ENCODE data around the gene ZNFX1. TPM values are rescaled to one million over a fixed set of nuclear protein-coding genes. Genes with fewer than 3 reads are reported as not detected.
A peak's percentile ranks its signal among the peaks of the same experiment; 100 is the strongest.

Gene ZNFX1
- total and polyA plus RNA-seq, 9 of the 15 experiments (the other 6 are each of a cell fraction or from before 2014, with no cell fraction given) = 3.8 to 13.8 (median 10.3) TPM

GRCh38 chr20:49286689-49287551 is 9.1 kb upstream of the ZNFX1 start:
- ATAC-seq (peak; percentile 9), FAIRE-seq (peak; percentile 35), DNase-seq (ENCODE audit: extremely low read depth in 1 of 4, low spot score in 3 of 4) (peak in 2 of 4 experiments; percentile 31 to 56)
- 69% methylated on average over 16 of the region's 16 CpGs for WGBS (ENCODE audit: insufficient coverage, low coverage, missing lambda C conversion rate)
- H3K4me2 ChIP-seq (ENCODE audit: insufficient read depth, low read length) = peak overlapping the region; percentile 50
- no peaks in the 10 kb centered on the region for H3K27me3 ChIP-seq (ENCODE audit: control insufficient read depth in 2 of 2, insufficient read depth in 2 of 2, low read length in 2 of 2)
- peaks cover 71% of the 10 kb centered on the region for H3K79me2 ChIP-seq (ENCODE audit: control insufficient read depth, insufficient read depth, low read length)
- no peak overlapping the region for H2AFZ ChIP-seq (ENCODE audit: low read depth, low read length)
- no peaks in the 10 kb centered on the region; the same call in 1 of the 2 replicates for H3K9me3 ChIP-seq (replicated peaks; ENCODE audit: control insufficient read depth, insufficient read depth, low read depth, low read length)
- in situ Hi-C loops (cut with MboI) (no loop called here), intact Hi-C loops (cut with micrococcal nuclease) (no loop called here)
- no TSS peak for BruUV-seq (replicated peaks)
- CTCF ChIA-PET (ENCODE audit: low intra/inter-chr PET ratio) = no interaction called here
- H3K9me1 ChIP-seq (ENCODE audit: control insufficient read depth, insufficient read depth, low read length) = peaks cover 17% of the 10 kb centered on the region
- peak overlapping the region; percentile 66; the same call in 2 of the 3 replicates for H3K27ac ChIP-seq (ENCODE audit: extremely low read depth, low read depth, low read length)
- peak overlapping the region; percentile 93; the same call in 1 of the 2 replicates for H3K4me3 ChIP-seq
- H4K20me1 ChIP-seq (replicated peaks; ENCODE audit: control insufficient read depth, insufficient read depth, low read length) = peaks cover 79% of the 10 kb centered on the region
- H3K9ac ChIP-seq (ENCODE audit: insufficient read depth in 1 of 2, low read depth in 2 of 2, low read length in 2 of 2) = peak overlapping the region; percentile 18 to 35; a peak in 2 of 4 replicates
- peaks cover 93% of the 10 kb centered on the region for H3K36me3 ChIP-seq (ENCODE audit: control insufficient read depth, insufficient read depth, low read length)
- H3K4me1 ChIP-seq (replicated peaks in 1 of 2; ENCODE audit: control insufficient read depth in 2 of 2, insufficient read depth in 2 of 2, low read length in 2 of 2) = peaks cover 7 to 51% of the 10 kb centered on the region in 2 experiments
- POLR2A ChIA-PET = interaction anchor here (0.7 to 2.5 kb wide), 8 partner anchors 8 to 37 kb away, joined by 3 to 24 read pairs (median 4); partner anchors contain the start of gene ZNFX1
- TF ChIP-seq TAF7 (tag; IDR thresholded peaks at IDR 0.05) = no peak
- no peak for TF ChIP-seq ZFP36 (IDR thresholded peaks at IDR 0.05; ENCODE audit: low read depth, low read length, partially characterized antibody)
- no peak for TF ChIP-seq SMC3 (conservative IDR thresholded peaks at IDR 0.05; ENCODE audit: insufficient read depth, low read depth, low read length)
- TF ChIP-seq SREBF2 (CRISPR knock-in tag; IDR thresholded peaks at IDR 0.05) = no peak
- TF ChIP-seq HDAC1 (IDR thresholded peaks at IDR 0.05) = 0 out of 4 replicates have a peak, but pooled peaks of 1 of the 2 experiments have one; percentile 20
- no peak for TF ChIP-seq RBM14 (IDR thresholded peaks at IDR 0.05; ENCODE audit: borderline replicate concordance, insufficient read depth, low read depth, low read length)
- no peak for TF ChIP-seq SMAD2 (IDR thresholded peaks at IDR 0.05; ENCODE audit: low read depth, low read length)
- TF ChIP-seq ZNF655 (CRISPR knock-in tag; IDR thresholded peaks at IDR 0.05) = no peak
- TF ChIP-seq RBM39 (optimal IDR thresholded peaks at IDR 0.05; ENCODE audit: low read depth, low read length) = peak; percentile 47
- TF ChIP-seq MNT (conservative IDR thresholded peaks at IDR 0.05) = 0 out of 4 replicates have a peak, but pooled peaks of 1 of the 2 experiments have one; percentile 3
- no peak for TF ChIP-seq ZSCAN32 (CRISPR knock-in tag; IDR thresholded peaks at IDR 0.05)
- TF ChIP-seq KLF10 (CRISPR knock-in tag; IDR thresholded peaks at IDR 0.05) = no peak
- peak; percentile 14; the same call in 1 of the 2 replicates for TF ChIP-seq MXI1 (IDR thresholded peaks at IDR 0.05; ENCODE audit: low read depth, low read length)
- TF ChIP-seq SMAD1 (IDR thresholded peaks at IDR 0.05; ENCODE audit: low read depth, low read length, partially characterized antibody) = no peak
- TF ChIP-seq SIRT6 (IDR thresholded peaks at IDR 0.05; ENCODE audit: low read depth, low read length) = peak; percentile 32
- no peak for TF ChIP-seq TAF1 (IDR thresholded peaks at IDR 0.05; ENCODE audit: control insufficient read depth, extremely low read depth, insufficient read depth, low read length, severe bottlenecking)
- TF ChIP-seq ZNF282 (CRISPR knock-in tag; IDR thresholded peaks at IDR 0.05) = no peak
- no peak for TF ChIP-seq ZNF121 (CRISPR knock-in tag; conservative IDR thresholded peaks at IDR 0.05)
- TF ChIP-seq HSF4 (CRISPR knock-in tag; IDR thresholded peaks at IDR 0.05; ENCODE audit: borderline replicate concordance) = no peak
- no peak for TF ChIP-seq COPS2 (conservative IDR thresholded peaks at IDR 0.05)
